HepG2 (cell line): ENCODE results near the gene EVI5. TPM values are rescaled to one million over a fixed set of nuclear protein-coding genes. Genes with fewer than 3 reads are reported as not detected.

Experiments used
- ARID5B ChIP-seq: IDR thresholded peaks from 2 replicates; pipeline ENCODE4 v1.4.0; 2020; ENCODE audit warnings: mild to moderate bottlenecking, missing genetic modification reagents
- CBX1 ChIP-seq: IDR thresholded peaks from one replicate; pipeline ENCODE4 v1.6.1; 2016; ENCODE audit warnings: antibody characterized with exemption, low read depth
- DMTF1 ChIP-seq: sonication (generic); formaldehyde crosslinking; IDR thresholded peaks from 2 replicates; pipeline ENCODE4 v1.4.0; 2020; ENCODE audit warnings: mild to moderate bottlenecking, missing genetic modification reagents
- GABPB1 ChIP-seq: IDR thresholded peaks from 2 replicates; pipeline ENCODE4 v1.6.1; 2016; ENCODE audit warnings: mild to moderate bottlenecking, missing genetic modification reagents, moderate library complexity, missing compliant biosample characterization
- KDM3A ChIP-seq: IDR thresholded peaks from 2 replicates; pipeline ENCODE4 v1.6.1; 2018; ENCODE audit warnings: low read depth, missing compliant biosample characterization
- KDM6A ChIP-seq: IDR thresholded peaks from 2 replicates; pipeline ENCODE4 v1.6.1; 2016; ENCODE audit warnings: low read depth
- KLF9 ChIP-seq: IDR thresholded peaks from 2 replicates; pipeline ENCODE4 v1.6.1; 2016; ENCODE audit warnings: low read depth
- KMT2B ChIP-seq: IDR thresholded peaks from 2 replicates; pipeline ENCODE4 v1.6.1; 2016; ENCODE audit warnings: missing genetic modification reagents, missing compliant biosample characterization
- NFKB2 ChIP-seq: sonication (generic); formaldehyde crosslinking; IDR thresholded peaks from 2 replicates; pipeline ENCODE4 v1.4.0; 2020; ENCODE audit warnings: missing genetic modification reagents, borderline replicate concordance
- NR2F6 ChIP-seq, 2 experiments: IDR thresholded peaks; 2 replicates each; pipeline ENCODE4 v1.6.1; 2016; ENCODE audit warnings: antibody characterized with exemption in 1 of 2, mild to moderate bottlenecking in 1 of 2
- PAF1 ChIP-seq: IDR thresholded peaks from 2 replicates; pipeline ENCODE4 v1.6.1; 2016; ENCODE audit warnings: missing genetic modification reagents, missing compliant biosample characterization
- PLSCR1 ChIP-seq: sonication (generic); formaldehyde crosslinking; IDR thresholded peaks from 2 replicates; pipeline ENCODE4 v1.5.0; 2020; ENCODE audit warnings: missing genetic modification reagents, mild to moderate bottlenecking, borderline replicate concordance
- RFX3 ChIP-seq: IDR thresholded peaks from 2 replicates; pipeline ENCODE4 v1.6.1; 2016; ENCODE audit warnings: missing biosample characterization, missing genetic modification reagents
- SP2 ChIP-seq: sonication (generic); formaldehyde crosslinking; IDR thresholded peaks from 2 replicates; pipeline ENCODE4 v1.5.1; 2020; ENCODE audit warnings: mild to moderate bottlenecking, missing genetic modification reagents
- TGIF2 ChIP-seq: IDR thresholded peaks from 2 replicates; pipeline ENCODE4 v1.6.1; 2016; ENCODE audit warnings: control low read depth, missing compliant biosample characterization
- ZNF124 ChIP-seq: sonication (generic); formaldehyde crosslinking; IDR thresholded peaks from 2 replicates; pipeline ENCODE4 v1.4.0; 2020; ENCODE audit warnings: missing genetic modification reagents
- ZNF230 ChIP-seq: sonication (generic); formaldehyde crosslinking; IDR thresholded peaks from 2 replicates; pipeline ENCODE4 v1.4.0; 2020; ENCODE audit warnings: mild to moderate bottlenecking, missing genetic modification reagents
- ZNF556 ChIP-seq: sonication (generic); formaldehyde crosslinking; IDR thresholded peaks from 2 replicates; pipeline ENCODE4 v1.4.0; 2020; ENCODE audit warnings: mild to moderate bottlenecking, missing genetic modification reagents, borderline replicate concordance
- ZNF704 ChIP-seq: sonication (generic); formaldehyde crosslinking; IDR thresholded peaks from 2 replicates; pipeline ENCODE4 v1.8.1; 2023; ENCODE audit warnings: mild to moderate bottlenecking, inconsistent platforms, moderate library complexity, missing genetic modification reagents, borderline replicate concordance
- ZNF75D ChIP-seq: sonication (generic); formaldehyde crosslinking; IDR thresholded peaks from 2 replicates; pipeline ENCODE4 v1.8.1; 2023; ENCODE audit warnings: missing genetic modification reagents, mild to moderate bottlenecking, borderline replicate concordance
- ZNF766 ChIP-seq: sonication (generic); formaldehyde crosslinking; IDR thresholded peaks from 2 replicates; pipeline ENCODE4 v1.5.0; 2020; ENCODE audit warnings: missing genetic modification reagents, borderline replicate concordance
- ZNF777 ChIP-seq: sonication (generic); formaldehyde crosslinking; IDR thresholded peaks from 2 replicates; pipeline ENCODE4 v1.4.0; 2020; ENCODE audit warnings: missing genetic modification reagents
- ZSCAN30 ChIP-seq: sonication (generic); formaldehyde crosslinking; IDR thresholded peaks from 2 replicates; pipeline ENCODE4 v1.5.0; 2020; ENCODE audit warnings: mild to moderate bottlenecking, missing genetic modification reagents
- polyA plus RNA-seq, 8 experiments: library from polyadenylated mRNA; depleted of rRNA in 3 of 8; stranded (reverse) in 7 of 8; unstranded in 1 of 8; fragments of >200 nt; fragmentation: Illumina TruSeq in 4 of 8; extraction: Trizol in 4 of 8; gene quantifications; 2 replicates each; pipeline versions ENCODE4 v1.2.1 to v1.2.3, GENCODE V29; 2011 to 2016; ENCODE audit warnings: low read depth in 4 of 8, missing spikeins in 1 of 8, mixed read lengths in 1 of 8; ENCODE audit not compliant: insufficient read depth in 1 of 8
- total RNA-seq, 5 experiments: library from RNA; depleted of rRNA; stranded (reverse); fragments of >200 nt; fragmentation: Illumina TruSeq; extraction: Trizol; gene quantifications; 2 replicates each; pipeline ENCODE4 v1.2.3, GENCODE V29; 2016; ENCODE audit warnings: low read depth in 1 of 5

Gene EVI5
- total and polyA plus RNA-seq, 2 of the 13 experiments (the other 11 are each of a cell fraction or from before 2014, with no cell fraction given), result 4.0 to 12.6 TPM

GRCh38 chr1:92485381-92486250, 299.3 kb downstream of the EVI5 start (continued):
- TF ChIP-seq ZNF704, result no peak
- no peak for TF ChIP-seq ZNF124 (CRISPR knock-in tag)
- no peak; the same call in 1 of the 2 replicates for TF ChIP-seq SP2 (CRISPR knock-in tag)
- no peak for TF ChIP-seq PLSCR1 (CRISPR knock-in tag)
- TF ChIP-seq RFX3, result no peak
- no peak for TF ChIP-seq ZSCAN30 (CRISPR knock-in tag)
- no peak; the same call in 1 of the 2 replicates for TF ChIP-seq ZNF556 (CRISPR knock-in tag)
- TF ChIP-seq ZNF75D (CRISPR knock-in tag), result no peak
- 0 out of 2 replicates have a peak, but pooled peaks have one; percentile 33 for TF ChIP-seq KDM3A (CRISPR knock-in tag)
- TF ChIP-seq KMT2B (CRISPR knock-in tag), result peak; percentile 56; the same call in 1 of the 2 replicates
- peak; percentile 51 for TF ChIP-seq ARID5B (CRISPR knock-in tag)
- no peak for TF ChIP-seq NR2F6 (IDR thresholded peaks at IDR 0.05)
- no peak for TF ChIP-seq NR2F6 (CRISPR knock-in tag; IDR thresholded peaks at IDR 0.05)
- TF ChIP-seq ZNF230 (CRISPR knock-in tag), result no peak
- no peak for TF ChIP-seq KDM6A
- TF ChIP-seq DMTF1 (CRISPR knock-in tag), result no peak
- TF ChIP-seq KLF9 (CRISPR knock-in tag), result no peak
- TF ChIP-seq PAF1, result no peak
- peak; percentile 71; the same call in 1 of the 2 replicates for TF ChIP-seq GABPB1 (CRISPR knock-in tag)
- no peak for TF ChIP-seq ZNF766 (CRISPR knock-in tag)
- TF ChIP-seq NFKB2 (CRISPR knock-in tag), result no peak
- TF ChIP-seq ZNF777 (CRISPR knock-in tag), result peak; percentile 95
- TF ChIP-seq TGIF2, result no peak
- peak; percentile 12 for TF ChIP-seq CBX1
